NCI-H460 (cell line): Measurements from ENCODE around the gene GBGT1. TPM values are rescaled to one million over a fixed set of nuclear protein-coding genes. Genes with fewer than 3 reads are reported as not detected.

Experiments used
- DNase-seq: peaks from one replicate; pipeline ENCODE4 v3.0.0-alpha.2; 2016; ENCODE audit warnings: low read depth; ENCODE audit errors: extremely low read depth
- total RNA-seq: library from RNA; depleted of rRNA; stranded (reverse); fragments of >200 nt; shearing (Covaris generic); gene quantifications from 2 replicates; pipeline ENCODE4 v1.2.3, GENCODE V29; 2014

GBGT1 gene
- total RNA-seq, 1 experiment from 2014 or later: 0.27 TPM

DNA sequence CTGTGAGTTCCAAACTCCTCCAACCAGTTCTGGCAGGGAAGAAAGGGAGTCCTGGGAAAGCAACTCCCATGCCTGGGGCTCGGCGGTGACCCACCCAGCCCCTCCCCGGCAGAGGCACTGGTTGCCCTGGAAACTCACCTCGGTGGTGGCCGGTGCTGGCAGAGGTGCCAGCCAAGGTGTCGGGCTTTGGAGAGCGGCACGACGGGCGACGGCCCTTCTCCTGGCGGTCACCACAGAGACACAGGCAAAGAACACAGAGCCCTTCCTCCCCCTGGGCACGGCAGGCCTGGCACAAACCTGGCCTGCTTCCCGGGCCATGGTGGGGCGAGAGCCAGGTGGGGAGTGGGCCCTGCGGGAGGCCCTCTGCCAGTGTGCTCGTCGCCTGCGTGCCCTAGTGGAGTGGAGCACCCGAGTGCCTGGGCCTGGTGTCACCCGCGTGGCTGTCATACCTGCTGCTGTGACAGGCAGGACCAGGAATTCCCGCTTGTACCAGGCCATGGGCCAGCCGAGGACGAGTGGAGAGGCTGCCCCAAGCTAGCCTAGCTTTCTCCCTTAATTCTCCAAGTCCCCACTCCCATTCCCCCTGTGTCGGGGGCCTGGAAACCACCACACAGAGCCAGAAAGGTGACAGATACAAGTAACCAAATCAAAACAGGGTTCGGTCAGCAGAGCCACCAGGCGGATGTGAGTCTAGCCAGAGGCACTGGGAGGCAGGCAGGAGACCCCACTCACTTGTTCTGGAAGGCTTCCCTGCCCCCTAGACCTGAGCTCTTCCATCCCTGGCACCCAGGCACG is 34.5 kb downstream of the GBGT1 start:
- no peak for DNase-seq

- no peak for DNase-seq
Observed at GRCh38 chr9:133128152-133128551, 35.6 kb downstream of the GBGT1 start.

DNA sequence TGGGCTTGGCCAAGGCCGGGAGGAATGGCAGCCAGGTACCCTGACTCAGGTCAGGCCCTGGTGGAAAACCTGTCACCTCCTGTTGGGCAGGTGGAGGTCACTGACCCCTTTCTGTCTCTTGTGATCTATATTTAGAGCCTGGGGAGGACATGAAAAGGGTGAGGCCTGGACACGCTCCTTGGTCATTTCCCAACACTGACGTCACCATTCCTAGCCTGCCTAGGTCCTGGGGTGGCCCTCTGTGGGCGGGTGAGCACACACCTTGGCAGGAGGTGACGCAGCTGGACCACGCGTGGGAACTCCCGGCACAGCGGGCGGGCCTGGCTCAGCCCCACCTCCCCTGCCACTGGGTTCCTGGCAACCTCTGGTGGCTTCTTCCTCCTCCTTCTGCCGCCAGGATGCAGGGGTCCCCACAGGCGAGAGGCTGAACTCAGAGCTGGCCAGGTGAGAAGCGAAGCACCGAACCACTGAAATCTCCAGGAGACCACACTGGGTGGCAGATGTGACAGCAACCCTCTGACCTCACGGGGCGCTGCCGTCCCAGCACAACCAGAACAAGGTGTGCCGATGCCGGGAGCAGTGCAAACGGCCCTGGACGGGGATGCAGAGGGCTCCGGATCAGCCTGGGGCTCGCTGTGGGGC is 36.3 kb downstream of the GBGT1 start:
- no peak for DNase-seq

DNA sequence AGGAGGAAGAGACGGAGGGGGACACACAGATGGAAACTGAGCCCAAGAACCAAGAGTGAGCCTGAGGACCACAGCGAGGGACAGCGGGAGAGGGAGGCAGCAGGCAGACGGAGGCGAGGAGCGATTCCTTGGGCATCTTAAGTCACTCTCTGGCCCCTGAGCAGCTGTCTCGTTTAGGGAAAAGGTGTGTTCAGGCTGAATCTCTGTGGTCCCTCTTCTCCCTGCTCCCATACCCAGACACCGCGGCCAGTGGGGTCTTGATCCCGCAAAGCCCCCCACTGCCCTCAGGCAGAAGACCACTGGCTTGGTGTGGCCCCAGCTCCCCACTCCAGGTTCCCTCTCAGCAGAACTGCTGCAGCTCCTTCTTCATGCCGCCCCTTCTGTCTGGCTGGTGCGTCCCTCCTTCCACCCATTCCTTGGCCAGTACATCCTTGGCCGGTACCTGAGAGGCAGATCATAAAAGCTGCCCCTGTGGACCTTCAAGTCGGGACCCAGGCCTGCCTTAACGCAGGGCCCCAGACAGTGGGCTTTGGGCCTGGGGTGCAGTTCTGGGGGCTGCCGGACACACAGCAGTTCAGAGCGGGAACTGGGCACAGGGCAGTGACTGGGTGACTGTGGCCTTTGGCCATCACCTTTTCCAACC is 36.9 kb downstream of the GBGT1 start:
- no peak for DNase-seq

- DNase-seq: no peak
Observed at GRCh38 chr9:133125941-133126696, 37.6 kb downstream of the GBGT1 start.

DNA sequence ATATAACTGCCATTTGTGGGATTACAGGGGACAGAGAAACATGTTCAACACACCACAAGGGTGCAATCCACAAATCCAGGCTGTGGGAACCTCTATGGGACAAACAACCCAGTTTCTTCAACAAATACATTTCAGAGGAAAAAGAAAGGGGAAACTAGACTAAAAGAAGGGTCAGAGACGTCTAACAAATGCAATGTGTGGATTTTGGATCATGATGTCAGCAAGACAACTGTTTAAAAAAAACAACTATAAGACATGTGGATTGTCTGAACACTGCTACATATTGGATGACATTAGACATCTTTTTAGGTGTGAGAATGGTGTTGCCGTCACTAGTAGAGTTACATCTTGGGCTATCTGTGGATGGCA is 38.8 kb downstream of the GBGT1 start:
- DNase-seq: no peak

DNA sequence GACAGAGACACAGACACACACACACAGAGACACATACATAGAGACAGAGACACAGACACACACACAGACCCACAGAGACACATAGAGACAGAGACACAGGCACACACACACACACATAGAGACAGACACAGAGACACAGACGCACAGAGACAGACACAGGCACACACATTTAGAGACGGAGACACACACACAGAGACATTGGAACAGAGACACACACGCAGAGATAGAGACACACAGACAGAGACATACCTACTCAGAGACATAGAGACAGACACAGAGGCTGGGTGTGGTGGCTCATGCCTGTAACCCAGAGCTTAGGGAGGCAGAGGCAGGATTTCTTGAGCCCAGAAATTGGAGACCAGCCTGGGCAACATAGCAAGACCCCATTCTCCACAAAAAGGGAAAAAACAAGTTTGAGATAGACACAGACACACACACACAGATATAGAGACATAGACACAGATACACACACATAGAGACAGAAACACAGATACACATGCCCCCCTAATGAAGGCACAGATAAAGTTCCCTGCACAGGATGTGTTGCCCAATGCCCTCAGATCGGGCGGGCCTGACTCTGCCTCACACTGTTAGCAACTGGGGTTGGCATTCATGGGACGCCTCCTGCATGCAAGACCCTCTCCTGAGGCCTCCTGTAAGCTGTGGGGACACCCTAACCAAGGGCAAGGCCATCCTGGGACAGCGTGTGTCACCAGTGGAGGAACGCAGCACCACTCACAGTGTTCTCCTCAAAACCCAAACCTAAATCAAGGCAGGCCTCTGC is 39.4 kb downstream of the GBGT1 start:
- no peak for DNase-seq

GRCh38 chr9:133122935-133123611 is 40.6 kb downstream of the GBGT1 start:
- DNase-seq: no peak

GRCh38 chr9:133122605-133122934 is 41.1 kb downstream of the GBGT1 start:
- no peak for DNase-seq

- no peak for DNase-seq
Observed at GRCh38 chr9:133121915-133122550, 41.7 kb downstream of the GBGT1 start.

DNA sequence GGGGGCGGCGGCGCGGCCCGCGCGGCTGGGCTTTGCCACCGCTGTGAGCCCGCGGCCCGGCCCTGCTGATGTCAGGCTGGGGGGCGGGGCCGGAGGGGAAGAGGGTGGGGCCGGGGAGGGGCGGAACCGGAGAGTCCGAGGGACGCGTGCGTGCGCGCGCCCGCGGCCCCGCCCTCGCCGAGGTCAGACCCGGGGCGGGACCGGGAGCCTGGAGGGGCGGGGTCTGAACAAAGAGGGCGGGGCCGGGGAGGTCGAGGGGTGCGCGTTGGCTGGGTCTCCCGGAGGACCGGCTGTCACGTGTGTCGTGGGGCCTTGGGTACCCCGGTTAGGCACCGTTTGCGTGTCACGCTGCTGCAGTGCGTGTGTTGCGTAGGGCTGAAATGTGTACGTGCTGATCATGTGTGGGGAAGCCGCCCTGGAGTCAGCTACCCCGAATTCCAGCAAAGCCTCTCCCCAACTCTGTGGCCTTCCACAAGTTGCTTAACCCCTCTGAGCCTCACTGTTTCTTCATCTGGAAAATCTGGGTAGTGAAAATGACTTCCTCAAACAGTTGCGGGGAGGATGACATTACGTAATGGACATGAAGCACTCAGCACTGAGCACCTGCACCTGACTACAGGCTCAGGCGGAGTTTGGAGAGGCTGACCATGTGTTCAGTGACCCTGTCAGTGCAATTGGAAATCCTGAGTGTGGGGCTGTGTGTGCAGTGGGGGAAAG is 42.4 kb downstream of the GBGT1 start, which contains the start of gene RALGDS:
TSS of gene RALGDS (minus strand) at position 43 of the 717 bp plus-strand sequence. CDS start 86 bp downstream, outside the sequence.
- DNase-seq: peak; percentile 85

DNA sequence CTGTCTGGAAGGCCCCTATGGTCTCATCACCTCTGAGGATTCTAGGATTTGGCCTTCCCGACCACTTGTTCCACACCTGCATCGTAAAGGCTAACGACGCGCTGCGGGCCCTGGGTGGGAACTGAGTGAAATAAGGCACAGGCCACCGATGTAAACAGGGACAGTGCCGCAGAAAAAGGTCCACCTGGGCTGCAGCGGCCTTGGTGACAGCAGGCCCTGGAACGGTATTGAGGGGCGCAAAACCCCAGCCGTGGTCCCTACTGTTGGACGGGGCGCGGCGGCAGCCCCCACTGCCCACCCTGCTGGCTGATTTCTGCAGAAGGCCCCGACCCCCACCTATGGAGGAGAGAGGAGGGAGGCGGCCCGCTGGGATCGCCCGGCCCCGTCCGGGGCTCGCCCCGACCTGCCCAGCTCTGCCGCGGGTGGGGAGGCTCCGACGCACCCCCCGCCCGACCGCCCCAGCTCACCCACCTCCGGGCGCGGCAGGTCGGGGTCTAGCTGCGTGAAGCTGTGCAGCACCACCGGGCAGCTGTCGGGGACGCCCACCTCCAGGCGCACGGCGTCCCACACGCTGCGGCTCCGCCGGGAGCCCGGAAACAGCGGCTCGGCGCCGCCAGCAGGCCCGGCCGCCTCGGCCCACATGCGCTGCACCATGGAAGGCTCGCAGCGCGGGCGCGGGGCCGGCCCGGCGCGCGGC is 43.1 kb downstream of the GBGT1 start:
- DNase-seq: no peak

DNA sequence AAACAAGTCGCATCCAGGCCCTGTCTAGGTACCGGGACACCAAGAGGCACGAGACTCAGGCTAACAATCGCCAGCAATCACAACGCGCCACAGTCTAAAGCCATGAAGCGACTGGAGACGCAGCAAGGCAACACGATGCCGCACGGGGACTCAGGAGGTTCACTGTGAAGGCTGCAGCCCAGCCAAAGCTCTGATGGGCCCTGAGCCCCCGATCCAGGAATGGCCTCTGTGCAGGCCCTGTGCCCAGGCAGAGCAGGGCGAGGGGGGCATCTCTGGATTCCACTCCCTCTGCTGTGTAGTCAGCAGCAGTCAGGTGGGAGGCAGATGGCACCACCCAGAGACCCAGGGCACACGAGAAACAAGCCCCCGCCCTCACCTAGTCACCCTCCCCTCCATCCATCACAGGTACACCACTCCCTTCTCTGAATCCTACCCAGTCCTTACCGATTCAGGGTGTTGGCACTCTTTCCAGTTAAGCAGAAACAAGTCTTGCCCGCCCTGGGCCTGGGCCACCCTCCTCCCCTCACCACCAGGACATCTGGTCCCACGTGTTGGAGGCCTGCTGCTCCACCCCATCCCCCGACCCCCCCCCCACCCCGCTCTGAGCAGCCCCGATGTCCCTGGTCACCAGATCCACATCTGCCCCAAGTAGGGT is 43.7 kb downstream of the GBGT1 start:
- no peak for DNase-seq

DNA sequence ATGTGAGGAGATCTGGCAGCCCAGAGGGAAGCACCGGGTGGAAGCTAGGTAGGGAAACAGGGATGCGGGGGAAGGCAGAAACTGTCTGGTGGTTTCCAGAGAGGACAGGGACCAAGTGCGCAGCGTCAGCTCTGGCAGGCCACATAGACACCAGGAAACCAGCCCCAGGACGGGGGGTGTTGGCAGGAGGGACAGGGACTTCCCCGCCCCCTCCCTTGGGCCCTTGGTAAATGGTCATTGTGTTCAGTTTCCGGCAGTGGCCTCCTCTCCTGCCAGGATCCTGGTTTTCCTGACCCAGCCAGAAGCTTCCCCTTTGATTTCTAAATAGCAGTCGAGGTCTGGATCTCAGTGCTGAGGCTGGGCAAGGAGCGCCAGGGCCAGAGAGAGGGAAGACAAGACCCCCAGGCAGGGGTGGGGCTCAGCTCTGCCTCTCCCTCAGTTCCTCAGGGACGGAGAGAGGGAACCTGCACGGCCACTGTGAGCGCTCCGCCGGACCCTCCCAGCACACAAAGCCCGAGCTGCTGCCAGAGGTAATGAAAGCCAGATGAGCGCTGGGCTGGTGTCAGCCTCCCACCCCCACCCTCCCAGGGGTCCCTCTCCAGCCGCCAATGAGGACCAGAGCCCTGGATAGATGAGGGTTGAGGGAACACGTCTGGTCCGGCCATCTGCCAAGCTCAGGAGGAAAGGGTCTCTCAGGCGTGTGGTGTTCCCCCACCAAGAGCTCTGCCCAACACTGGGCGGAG is 44.4 kb downstream of the GBGT1 start:
- no peak for DNase-seq

- DNase-seq: no peak
Observed at GRCh38 chr9:133118568-133118967, 45.1 kb downstream of the GBGT1 start.

GRCh38 chr9:133118179-133118520 is 45.6 kb downstream of the GBGT1 start:
- DNase-seq: no peak
